Trophoblast cell (in vitro differentiated cells and primary cell): ENCODE results near the gene TSPAN9.
A peak's percentile ranks its signal among the peaks of the same experiment; 100 is the strongest.

Source experiments
- DNase-seq, 2 donors: peaks; one replicate each; pipeline ENCODE4 v3.0.0-alpha.2; 2016
- H2AFZ ChIP-seq: 2 replicates; pipeline ENCODE4 v1.6.1; 2013; ENCODE audit warnings: low read length, moderate library complexity, mild to moderate bottlenecking; ENCODE audit not compliant: insufficient read depth, poor library complexity
- H2AK5ac ChIP-seq: 2 replicates; pipeline ENCODE4 v1.6.1; 2013; ENCODE audit warnings: mild to moderate bottlenecking, low read length
- H2BK120ac ChIP-seq: 2 replicates; pipeline ENCODE4 v1.6.1; 2013; ENCODE audit warnings: low read length, mild to moderate bottlenecking, moderate library complexity; ENCODE audit not compliant: insufficient read depth, poor library complexity
- H2BK12ac ChIP-seq: 2 replicates; pipeline ENCODE4 v1.6.1; 2013; ENCODE audit warnings: mild to moderate bottlenecking, low read length, moderate library complexity
- H2BK5ac ChIP-seq: 2 replicates; pipeline ENCODE4 v1.6.1; 2013; ENCODE audit warnings: low read length, low read depth, moderate library complexity, mild to moderate bottlenecking; ENCODE audit not compliant: poor library complexity
- H3K14ac ChIP-seq: 2 replicates; pipeline ENCODE4 v1.6.1; 2013; ENCODE audit warnings: mild to moderate bottlenecking, low read length
- H3K18ac ChIP-seq: 2 replicates; pipeline ENCODE4 v1.6.1; 2013; ENCODE audit warnings: mild to moderate bottlenecking, low read length
- H3K23ac ChIP-seq: 2 replicates; pipeline ENCODE4 v1.6.1; 2013; ENCODE audit warnings: low read length
- H3K27ac ChIP-seq: 2 replicates; pipeline ENCODE4 v1.5.1; 2013; ENCODE audit warnings: low read depth, mild to moderate bottlenecking, inconsistent platforms, low read length, moderate library complexity
- H3K27me3 ChIP-seq: 2 replicates; pipeline ENCODE4 v1.6.1; 2013; ENCODE audit warnings: inconsistent platforms, mild to moderate bottlenecking, low read length, moderate library complexity; ENCODE audit not compliant: insufficient read depth
- H3K36me3 ChIP-seq, 2 experiments: 1 replicate in 1 of 2; 2 replicates in 1 of 2; pipeline ENCODE4 v1.6.1; 2013; ENCODE audit warnings: low read length in 2 of 2, mild to moderate bottlenecking in 2 of 2, moderate library complexity in 1 of 2; ENCODE audit not compliant: insufficient read depth in 2 of 2, control insufficient read depth in 1 of 2
- H3K4ac ChIP-seq: 2 replicates; pipeline ENCODE4 v1.6.1; 2013; ENCODE audit warnings: low read depth, mild to moderate bottlenecking, low read length, moderate library complexity
- H3K4me1 ChIP-seq, 2 experiments: 1 replicate in 1 of 2; 2 replicates in 1 of 2; pipeline ENCODE4 v1.6.1; 2013; ENCODE audit warnings: low read length in 2 of 2, mild to moderate bottlenecking in 2 of 2, moderate library complexity in 1 of 2; ENCODE audit not compliant: insufficient read depth in 2 of 2, control insufficient read depth in 1 of 2
- H3K4me2 ChIP-seq: 2 replicates; pipeline ENCODE4 v1.6.1; 2013; ENCODE audit warnings: inconsistent platforms, mild to moderate bottlenecking, low read length, moderate library complexity
- H3K4me3 ChIP-seq: 2 replicates; pipeline ENCODE4 v1.5.1; 2013; ENCODE audit warnings: mild to moderate bottlenecking, low read depth, low read length, inconsistent platforms
- H3K79me1 ChIP-seq: one replicate; pipeline ENCODE4 v1.6.1; 2013; ENCODE audit warnings: low read length
- H3K79me2 ChIP-seq: 2 replicates; pipeline ENCODE4 v1.6.1; 2013; ENCODE audit warnings: low read length, mild to moderate bottlenecking; ENCODE audit not compliant: control insufficient read depth, insufficient read depth, poor library complexity
- H3K9ac ChIP-seq: 2 replicates; pipeline ENCODE4 v1.6.1; 2013; ENCODE audit warnings: mild to moderate bottlenecking, low read length
- H3K9me3 ChIP-seq: 2 replicates; pipeline ENCODE4 v1.6.1; 2013; ENCODE audit warnings: low read depth, mild to moderate bottlenecking, control low read depth, inconsistent platforms, low read length; ENCODE audit not compliant: insufficient read depth
- H4K12ac ChIP-seq: 2 replicates; pipeline ENCODE4 v1.6.1; 2013; ENCODE audit warnings: low read depth, mild to moderate bottlenecking, low read length, moderate library complexity
- H4K8ac ChIP-seq: 2 replicates; pipeline ENCODE4 v1.6.1; 2013; ENCODE audit warnings: low read depth, mild to moderate bottlenecking, low read length, moderate library complexity
- H4K91ac ChIP-seq: one replicate; pipeline ENCODE4 v1.6.1; 2013; ENCODE audit warnings: low read depth, mild to moderate bottlenecking, low read length, moderate library complexity
- WGBS: extraction: QIAGEN DNeasy Blood & Tissue Kit; methylation state at CpG from one replicate; pipeline ENCODE4 v1.1.7; 2013; ENCODE audit warnings: missing lambda C conversion rate; ENCODE audit not compliant: insufficient read length, insufficient coverage; ENCODE audit errors: extremely low coverage; 5-methylcytosine and 5-hydroxymethylcytosine counted together

Gene TSPAN9

GRCh38 chr12:3042826-3043225, 34.4 kb upstream of the TSPAN9 start:
- Histone ChIP-seq H3K4me1 (no peaks in the 10 kb centered on the region), H3K36me3 (peaks cover 24 to 34% of the 10 kb centered on the region in 2 experiments), H2AK5ac (no peak overlapping the region), H3K9me3 (peaks cover 3% of the 10 kb centered on the region), H3K79me2 (no peaks in the 10 kb centered on the region), H3K9ac (no peak overlapping the region), H4K12ac (no peak overlapping the region), H3K27me3 (no peaks in the 10 kb centered on the region), H3K4me2 (no peak overlapping the region), H3K23ac (no peak overlapping the region), H2BK120ac (no peak overlapping the region), H2AFZ (no peak overlapping the region), H4K91ac (no peak overlapping the region), H3K79me1 (no peaks in the 10 kb centered on the region), H3K14ac (no peak overlapping the region), H3K4me3 (no peak overlapping the region), H3K4ac (no peak overlapping the region), H4K8ac (no peak overlapping the region), H2BK12ac (no peak overlapping the region), H3K18ac (no peak overlapping the region), H3K27ac (no peak overlapping the region), H2BK5ac (no peak overlapping the region)
- no peak for DNase-seq
- WGBS: no CpG with 5 or more reads among the region's 4 CpGs

GRCh38 chr12:3043406-3043805, 33.8 kb upstream of the TSPAN9 start:
- no peaks in the 10 kb centered on the region for H3K27me3 ChIP-seq
- no peak overlapping the region for H3K23ac ChIP-seq
- H2BK5ac ChIP-seq: no peak overlapping the region
- H2BK120ac ChIP-seq: no peak overlapping the region
- no peak overlapping the region for H4K91ac ChIP-seq
- H4K12ac ChIP-seq: no peak overlapping the region
- no peak overlapping the region for H3K27ac ChIP-seq
- peaks cover 3% of the 10 kb centered on the region for H3K9me3 ChIP-seq
- H3K4ac ChIP-seq: no peak overlapping the region
- no peaks in the 10 kb centered on the region for H3K79me1 ChIP-seq
- no peak overlapping the region for H3K4me2 ChIP-seq
- no peak overlapping the region for H3K9ac ChIP-seq
- H2AK5ac ChIP-seq: no peak overlapping the region
- no peak overlapping the region for H4K8ac ChIP-seq
- H2AFZ ChIP-seq: no peak overlapping the region
- no peak for DNase-seq
- peaks cover 19 to 29% of the 10 kb centered on the region in 2 experiments for H3K36me3 ChIP-seq
- H3K18ac ChIP-seq: no peak overlapping the region
- no peak overlapping the region for H3K14ac ChIP-seq
- WGBS: no CpG with 5 or more reads among the region's 7 CpGs
- no peak overlapping the region for H3K4me3 ChIP-seq
- no peaks in the 10 kb centered on the region for H3K4me1 ChIP-seq
- H3K79me2 ChIP-seq: no peaks in the 10 kb centered on the region
- no peak overlapping the region for H2BK12ac ChIP-seq

GRCh38 chr12:3044141-3044630, 33.0 kb upstream of the TSPAN9 start:
- Histone ChIP-seq H2AFZ (no peak overlapping the region), H2BK120ac (no peak overlapping the region), H3K79me1 (no peaks in the 10 kb centered on the region), H3K4me2 (no peak overlapping the region), H4K8ac (no peak overlapping the region), H3K27ac (no peak overlapping the region), H3K27me3 (no peaks in the 10 kb centered on the region), H3K18ac (no peak overlapping the region), H3K23ac (no peak overlapping the region), H2BK5ac (no peak overlapping the region), H3K4me1 (no peaks in the 10 kb centered on the region), H2AK5ac (no peak overlapping the region), H3K9me3 (peaks cover 3% of the 10 kb centered on the region), H3K9ac (no peak overlapping the region), H3K14ac (no peak overlapping the region), H4K12ac (no peak overlapping the region), H2BK12ac (no peak overlapping the region), H4K91ac (no peak overlapping the region), H3K79me2 (no peaks in the 10 kb centered on the region), H3K4ac (no peak overlapping the region), H3K4me3 (no peak overlapping the region), H3K36me3 (peaks cover 13 to 22% of the 10 kb centered on the region in 2 experiments)
- no CpG with 5 or more reads among the region's 8 CpGs for WGBS
- no peak for DNase-seq

- no peaks in the 10 kb centered on the region for H3K79me1 ChIP-seq
- H3K27ac ChIP-seq: no peak overlapping the region
- DNase-seq: peak in 1 of 2 donors; percentile 16
- no peak overlapping the region for H3K23ac ChIP-seq
- no peak overlapping the region for H3K18ac ChIP-seq
- no peak overlapping the region for H3K14ac ChIP-seq
- WGBS: no CpG with 5 or more reads among the region's 5 CpGs
- no peak overlapping the region for H2BK12ac ChIP-seq
- H2AFZ ChIP-seq: no peak overlapping the region
- no peak overlapping the region for H2BK120ac ChIP-seq
- peaks cover 3% of the 10 kb centered on the region for H3K9me3 ChIP-seq
- no peak overlapping the region for H2BK5ac ChIP-seq
- no peak overlapping the region for H4K91ac ChIP-seq
- peaks cover 4 to 11% of the 10 kb centered on the region in 2 experiments for H3K36me3 ChIP-seq
- H4K8ac ChIP-seq: no peak overlapping the region
- no peak overlapping the region for H3K4me2 ChIP-seq
- H3K4me1 ChIP-seq: no peaks in the 10 kb centered on the region
- H3K27me3 ChIP-seq: no peaks in the 10 kb centered on the region
- H2AK5ac ChIP-seq: no peak overlapping the region
- no peaks in the 10 kb centered on the region for H3K79me2 ChIP-seq
- no peak overlapping the region for H3K4ac ChIP-seq
- no peak overlapping the region for H3K4me3 ChIP-seq
- no peak overlapping the region for H4K12ac ChIP-seq
- no peak overlapping the region for H3K9ac ChIP-seq
Observed at GRCh38 chr12:3045494-3045893, 31.7 kb upstream of the TSPAN9 start.
